Astrocyte (in vitro differentiated cells and primary cell): ENCODE measurements around the gene FRY. TPM values are rescaled to one million over a fixed set of nuclear protein-coding genes. Genes with fewer than 3 reads are reported as not detected.
A peak's percentile ranks its signal among the peaks of the same experiment; 100 is the strongest.

Experiments
- DNase-seq: peaks from one replicate; pipeline ENCODE4 v3.0.0-alpha.2; 2010; ENCODE audit warnings: low read depth
- FAIRE-seq: peaks from 2 replicates; lab custom pipeline; 2011; peaks lifted over from hg19 to GRCh38; lab: Jason Lieb, UNC
- H2AFZ ChIP-seq: 2 replicates; pipeline ENCODE4 v1.6.0; 2012; ENCODE audit warnings: low read depth, low read length, inconsistent platforms
- H3K27ac ChIP-seq: 2 replicates; pipeline ENCODE4 v1.5.1; 2011; ENCODE audit warnings: low read depth, low read length, inconsistent platforms
- H3K27me3 ChIP-seq: 2 replicates; pipeline ENCODE4 v1.6.0; 2011; ENCODE audit warnings: low read length, inconsistent platforms; ENCODE audit not compliant: insufficient read depth
- H3K36me3 ChIP-seq: 2 replicates; pipeline ENCODE4 v1.5.1; 2011; ENCODE audit warnings: low read length, inconsistent platforms; ENCODE audit not compliant: insufficient read depth
- H3K4me1 ChIP-seq: 2 replicates; pipeline ENCODE4 v1.5.1; 2011; ENCODE audit warnings: low read length, inconsistent platforms; ENCODE audit not compliant: insufficient read depth
- H3K4me2 ChIP-seq: 2 replicates; pipeline ENCODE4 v1.6.0; 2012; ENCODE audit warnings: low read length, inconsistent platforms
- H3K4me3 ChIP-seq: 2 replicates; pipeline ENCODE4 v1.5.1; 2011; ENCODE audit warnings: low read depth, mild to moderate bottlenecking, low read length, inconsistent platforms; ENCODE audit not compliant: insufficient read depth
- H3K79me2 ChIP-seq: 2 replicates; pipeline ENCODE4 v1.6.0; 2012; ENCODE audit warnings: mild to moderate bottlenecking, low read length, inconsistent platforms; ENCODE audit not compliant: insufficient read depth
- H3K9ac ChIP-seq: 2 replicates; pipeline ENCODE4 v1.6.0; 2012; ENCODE audit warnings: mild to moderate bottlenecking, low read length, inconsistent platforms
- H3K9me3 ChIP-seq: 2 replicates; pipeline ENCODE4 v1.5.1; 2012; ENCODE audit warnings: low read depth, mild to moderate bottlenecking, low read length, inconsistent platforms; ENCODE audit not compliant: insufficient read depth
- H4K20me1 ChIP-seq: 2 replicates; pipeline ENCODE4 v1.6.0; 2012; ENCODE audit warnings: low read length, inconsistent platforms; ENCODE audit not compliant: insufficient read depth
- H3K27ac Mint-ChIP-seq: one replicate; pipeline ENCODE4 v1.8.0; 2021; ENCODE audit warnings: mild to moderate bottlenecking, mixed read lengths; ENCODE audit not compliant: unreplicated experiment
- H3K27me3 Mint-ChIP-seq: one replicate; pipeline ENCODE4 v1.8.0; 2021; ENCODE audit warnings: low read depth, mixed read lengths; ENCODE audit not compliant: unreplicated experiment
- H3K36me3 Mint-ChIP-seq: one replicate; pipeline ENCODE4 v1.8.0; 2021; ENCODE audit warnings: low read depth, mixed read lengths; ENCODE audit not compliant: unreplicated experiment
- H3K4me1 Mint-ChIP-seq: one replicate; pipeline ENCODE4 v1.8.0; 2021; ENCODE audit warnings: low read depth, mixed read lengths; ENCODE audit not compliant: unreplicated experiment
- H3K4me3 Mint-ChIP-seq: one replicate; pipeline ENCODE4 v1.8.0; 2021; ENCODE audit warnings: mild to moderate bottlenecking, moderate library complexity, mixed read lengths; ENCODE audit not compliant: unreplicated experiment
- H3K9me3 Mint-ChIP-seq: one replicate; pipeline ENCODE4 v1.8.0; 2021; ENCODE audit warnings: mild to moderate bottlenecking, mixed read lengths; ENCODE audit not compliant: unreplicated experiment
- EZH2 ChIP-seq: IDR thresholded peaks from 2 replicates; pipeline ENCODE4 v1.6.1; 2012; ENCODE audit warnings: mild to moderate bottlenecking, low read length, inconsistent platforms; ENCODE audit not compliant: insufficient read depth
- total RNA-seq: library from RNA; stranded (reverse); gene quantifications from 2 replicates; pipeline ENCODE4 v1.2.1, GENCODE V29; 2021
- TF ChIP-seq, protein P1 (sequence below): IDR thresholded peaks from 2 replicates; pipeline ENCODE4 v1.5.1; 2011; ENCODE audit warnings: low read depth, mild to moderate bottlenecking, inconsistent platforms, low read length, moderate library complexity; ENCODE audit not compliant: insufficient read depth

The FRY gene
- total RNA-seq, 1 donor from 2014 or later: 4.6 TPM

GRCh38 chr13:32278426-32278825 is 246.9 kb downstream of the FRY start:
- Mint-ChIP-seq H3K4me1 (peaks cover 18% of the 10 kb centered on the region), H3K9me3 (peaks cover 3% of the 10 kb centered on the region), H3K4me3 (no peak overlapping the region), H3K27me3 (no peaks in the 10 kb centered on the region), H3K27ac (no peak overlapping the region), H3K36me3 (no peaks in the 10 kb centered on the region)
- DNase-seq (peak; percentile 82), FAIRE-seq (peak; percentile 23)
- Histone ChIP-seq H3K4me1 (peaks cover 7% of the 10 kb centered on the region), H4K20me1 (no peaks in the 10 kb centered on the region), H3K27ac (no peak overlapping the region), H3K79me2 (no peaks in the 10 kb centered on the region), H3K36me3 (no peaks in the 10 kb centered on the region), H3K9me3 (no peaks in the 10 kb centered on the region), H3K27me3 (no peaks in the 10 kb centered on the region), H2AFZ (no peak overlapping the region), H3K4me2 (no peak overlapping the region), H3K4me3 (no peak overlapping the region), H3K9ac (no peak overlapping the region)
- TF ChIP-seq, protein P1, sequence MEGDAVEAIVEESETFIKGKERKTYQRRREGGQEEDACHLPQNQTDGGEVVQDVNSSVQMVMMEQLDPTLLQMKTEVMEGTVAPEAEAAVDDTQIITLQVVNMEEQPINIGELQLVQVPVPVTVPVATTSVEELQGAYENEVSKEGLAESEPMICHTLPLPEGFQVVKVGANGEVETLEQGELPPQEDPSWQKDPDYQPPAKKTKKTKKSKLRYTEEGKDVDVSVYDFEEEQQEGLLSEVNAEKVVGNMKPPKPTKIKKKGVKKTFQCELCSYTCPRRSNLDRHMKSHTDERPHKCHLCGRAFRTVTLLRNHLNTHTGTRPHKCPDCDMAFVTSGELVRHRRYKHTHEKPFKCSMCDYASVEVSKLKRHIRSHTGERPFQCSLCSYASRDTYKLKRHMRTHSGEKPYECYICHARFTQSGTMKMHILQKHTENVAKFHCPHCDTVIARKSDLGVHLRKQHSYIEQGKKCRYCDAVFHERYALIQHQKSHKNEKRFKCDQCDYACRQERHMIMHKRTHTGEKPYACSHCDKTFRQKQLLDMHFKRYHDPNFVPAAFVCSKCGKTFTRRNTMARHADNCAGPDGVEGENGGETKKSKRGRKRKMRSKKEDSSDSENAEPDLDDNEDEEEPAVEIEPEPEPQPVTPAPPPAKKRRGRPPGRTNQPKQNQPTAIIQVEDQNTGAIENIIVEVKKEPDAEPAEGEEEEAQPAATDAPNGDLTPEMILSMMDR: no peak

- peaks cover 21% of the 10 kb centered on the region for H3K4me1 ChIP-seq
- FAIRE-seq: no peak
- no peaks in the 10 kb centered on the region for H3K36me3 ChIP-seq
- Mint-ChIP-seq H3K27ac (no peak overlapping the region), H3K27me3 (no peaks in the 10 kb centered on the region), H3K9me3 (peaks cover 3% of the 10 kb centered on the region), H3K36me3 (no peaks in the 10 kb centered on the region), H3K4me1 (peaks cover 40% of the 10 kb centered on the region), H3K4me3 (no peak overlapping the region)
- H3K27me3 ChIP-seq: no peaks in the 10 kb centered on the region
- no peaks in the 10 kb centered on the region for H3K79me2 ChIP-seq
- no peak overlapping the region for H3K4me3 ChIP-seq
- no peaks in the 10 kb centered on the region for H3K9me3 ChIP-seq
- no peak for DNase-seq
- TF ChIP-seq, protein P1: no peak
- TF ChIP-seq EZH2: no peak
- H3K27ac ChIP-seq: no peak overlapping the region
- no peak overlapping the region for H2AFZ ChIP-seq
- no peak overlapping the region for H3K9ac ChIP-seq
- no peak overlapping the region for H3K4me2 ChIP-seq
- H4K20me1 ChIP-seq: no peaks in the 10 kb centered on the region
Measured at GRCh38 chr13:32281096-32281495, 249.5 kb downstream of the FRY start.

- no peak overlapping the region for H3K9ac ChIP-seq
- H3K36me3 Mint-ChIP-seq: no peaks in the 10 kb centered on the region
- no peaks in the 10 kb centered on the region for H3K27me3 ChIP-seq
- H3K4me3 ChIP-seq: no peak overlapping the region
- H3K4me2 ChIP-seq: no peak overlapping the region
- H3K27ac ChIP-seq: no peak overlapping the region
- H3K4me3 Mint-ChIP-seq: no peak overlapping the region
- H4K20me1 ChIP-seq: no peaks in the 10 kb centered on the region
- no peaks in the 10 kb centered on the region for H3K27me3 Mint-ChIP-seq
- FAIRE-seq (no peak), DNase-seq (no peak)
- peaks cover 3% of the 10 kb centered on the region for H3K9me3 Mint-ChIP-seq
- TF ChIP-seq, protein P1: no peak
- no peak for TF ChIP-seq EZH2
- H3K79me2 ChIP-seq: no peaks in the 10 kb centered on the region
- peaks cover 21% of the 10 kb centered on the region for H3K4me1 ChIP-seq
- no peaks in the 10 kb centered on the region for H3K9me3 ChIP-seq
- no peak overlapping the region for H3K27ac Mint-ChIP-seq
- no peaks in the 10 kb centered on the region for H3K36me3 ChIP-seq
- H3K4me1 Mint-ChIP-seq: peaks cover 40% of the 10 kb centered on the region
- H2AFZ ChIP-seq: no peak overlapping the region
Measured at GRCh38 chr13:32282096-32282711, 250.6 kb downstream of the FRY start.
